SK-N-SH treated with all-trans-retinoic acid at 6 μM for 48 hours (cell line): Measurements from ENCODE around the gene ARMH1.
"Not testable (repeated sequence)": the region's sequence is repeated elsewhere in the genome, so short reads cannot be mapped to it uniquely, and the experiment has no call there.

Experiments used
- ATAC-seq: fragments of 200-7000 bp; cut with Tn5 transposase; 3 replicates; pipeline ENCODE4 v1.9.1; 2020; ENCODE audit warnings: mild to moderate bottlenecking, moderate library complexity
- ARNTL ChIP-seq: fragments of 450-650 bp; formaldehyde crosslinking; IDR thresholded peaks from 2 replicates; pipeline ENCODE4 v1.5.0; 2020; ENCODE audit warnings: low read depth, mild to moderate bottlenecking, moderate library complexity, borderline replicate concordance
- CREB5 ChIP-seq: fragments of 250-450 bp; sonication (Bioruptor Pico); IDR thresholded peaks from 2 replicates; pipeline ENCODE4 v1.5.1; 2020; ENCODE audit warnings: low read depth, mild to moderate bottlenecking, moderate library complexity
- CSDC2 ChIP-seq: fragments of 250-450 bp; sonication (Bioruptor Pico); IDR thresholded peaks from 2 replicates; pipeline ENCODE4 v1.5.0; 2020; ENCODE audit warnings: mild to moderate bottlenecking, moderate library complexity
- CSRNP3 ChIP-seq: fragments of 250-450 bp; sonication (Bioruptor Pico); IDR thresholded peaks from 2 replicates; pipeline ENCODE4 v1.5.1; 2021; ENCODE audit warnings: mild to moderate bottlenecking, moderate library complexity
- GLIS3 ChIP-seq: fragments of 250-450 bp; sonication (Bioruptor Pico); IDR thresholded peaks from 2 replicates; pipeline ENCODE4 v1.5.0; 2020; ENCODE audit warnings: mild to moderate bottlenecking, moderate library complexity
- ISL1 ChIP-seq: fragments of 250-450 bp; sonication (Bioruptor Pico); IDR thresholded peaks from 2 replicates; pipeline ENCODE4 v2.1.2; 2022; ENCODE audit warnings: mild to moderate bottlenecking, moderate library complexity
- OSR1 ChIP-seq: fragments of 250-450 bp; sonication (Bioruptor Pico); IDR thresholded peaks from 2 replicates; pipeline ENCODE4 v1.8.0; 2022; ENCODE audit warnings: moderate library complexity, mild to moderate bottlenecking, inconsistent platforms
- PATZ1 ChIP-seq: fragments of 250-450 bp; sonication (Bioruptor Pico); IDR thresholded peaks from 2 replicates; pipeline ENCODE4 v1.8.0; 2020; ENCODE audit warnings: mild to moderate bottlenecking, moderate library complexity, borderline replicate concordance
- POU6F1 ChIP-seq: fragments of 250-450 bp; sonication (Bioruptor Pico); IDR thresholded peaks from 2 replicates; pipeline ENCODE4 v1.8.0; 2021; ENCODE audit warnings: low read depth, mild to moderate bottlenecking, moderate library complexity, borderline replicate concordance
- PPARA ChIP-seq: fragments of 250-450 bp; sonication (Bioruptor Pico); IDR thresholded peaks from 2 replicates; pipeline ENCODE4 v1.5.0; 2020; ENCODE audit warnings: mild to moderate bottlenecking, borderline replicate concordance
- RARB ChIP-seq: fragments of 250-450 bp; sonication (Bioruptor Pico); IDR thresholded peaks from 2 replicates; pipeline ENCODE4 v1.8.0; 2021; ENCODE audit warnings: mild to moderate bottlenecking, moderate library complexity
- SNAI2 ChIP-seq: fragments of 250-450 bp; sonication (Bioruptor Pico); IDR thresholded peaks from 2 replicates; pipeline ENCODE4 v1.5.0; 2020; ENCODE audit warnings: mild to moderate bottlenecking, moderate library complexity
- TCF4 ChIP-seq: fragments of 250-450 bp; sonication (Bioruptor Pico); IDR thresholded peaks from 2 replicates; pipeline ENCODE4 v1.8.0; 2021; ENCODE audit warnings: mild to moderate bottlenecking, moderate library complexity, borderline replicate concordance
- TOX ChIP-seq: fragments of 250-450 bp; sonication (Bioruptor Pico); IDR thresholded peaks from 2 replicates; pipeline ENCODE4 v1.8.0; 2021; ENCODE audit warnings: mild to moderate bottlenecking, moderate library complexity, borderline replicate concordance
- ZFP3 ChIP-seq: fragments of 250-450 bp; sonication (Bioruptor Pico); IDR thresholded peaks from 2 replicates; pipeline ENCODE4 v1.5.0; 2020; ENCODE audit warnings: mild to moderate bottlenecking, moderate library complexity
- ZFP30 ChIP-seq: fragments of 450-650 bp; formaldehyde crosslinking; IDR thresholded peaks from 2 replicates; pipeline ENCODE4 v1.5.0; 2022; ENCODE audit warnings: mild to moderate bottlenecking, moderate library complexity
- ZNF565 ChIP-seq: fragments of 450-650 bp; formaldehyde crosslinking; conservative IDR thresholded peaks from 2 replicates; pipeline ENCODE4 v1.5.0; 2020; ENCODE audit warnings: low read depth, mild to moderate bottlenecking, moderate library complexity
- ZNF70 ChIP-seq: fragments of 450-650 bp; formaldehyde crosslinking; IDR thresholded peaks from 2 replicates; pipeline ENCODE4 v1.5.0; 2020; ENCODE audit warnings: mild to moderate bottlenecking, moderate library complexity
- ZNF8 ChIP-seq: fragments of 450-650 bp; formaldehyde crosslinking; IDR thresholded peaks from 2 replicates; pipeline ENCODE4 v1.5.0; 2020; ENCODE audit warnings: mild to moderate bottlenecking, moderate library complexity

Gene ARMH1

GRCh38 chr1:44696789-44697345, 22.4 kb downstream of the ARMH1 start:
- no peak for ATAC-seq
- no peak for TF ChIP-seq TCF4 (CRISPR knock-in tag)
- no peak for TF ChIP-seq ZNF70 (CRISPR knock-in tag)
- no peak for TF ChIP-seq PATZ1 (CRISPR knock-in tag)
- TF ChIP-seq ZNF565 = no peak
- no peak for TF ChIP-seq TOX (CRISPR knock-in tag)
- TF ChIP-seq ZFP30 = no peak
- no peak for TF ChIP-seq CSRNP3 (CRISPR knock-in tag)
- no peak for TF ChIP-seq ZNF8
- TF ChIP-seq, all 23 proteins: peak for 0

- no peak for TF ChIP-seq POU6F1 (CRISPR knock-in tag)
- no peak for TF ChIP-seq SNAI2 (CRISPR knock-in tag)
- TF ChIP-seq CSDC2 (CRISPR knock-in tag) = no peak
- TF ChIP-seq ZFP3 (CRISPR knock-in tag) = no peak
- TF ChIP-seq ARNTL (CRISPR knock-in tag) = no peak
- TF ChIP-seq ZNF70 (CRISPR knock-in tag) = no peak
- TF ChIP-seq RARB (CRISPR knock-in tag) = no peak
- no peak for TF ChIP-seq CSRNP3 (CRISPR knock-in tag)
- TF ChIP-seq ZFP30 = no peak
- no peak for TF ChIP-seq CREB5 (CRISPR knock-in tag)
- no peak for TF ChIP-seq ISL1 (CRISPR knock-in tag)
- no peak for TF ChIP-seq GLIS3
- no peak for TF ChIP-seq PPARA
- no peak for TF ChIP-seq OSR1 (CRISPR knock-in tag)
- no peak for TF ChIP-seq PATZ1 (CRISPR knock-in tag)
- TF ChIP-seq TCF4 (CRISPR knock-in tag) = no peak
- ATAC-seq = no peak
Measured at GRCh38 chr1:44698138-44698537, 23.6 kb downstream of the ARMH1 start.

GRCh38 chr1:44699375-44699774, 24.9 kb downstream of the ARMH1 start:
- not testable (repeated sequence) for ATAC-seq

- ATAC-seq = no peak
Measured at GRCh38 chr1:44700573-44700972, 26.1 kb downstream of the ARMH1 start.

More at GRCh38 chr1:44700573-44700972, 26.1 kb downstream of the ARMH1 start:
- TF ChIP-seq TOX (CRISPR knock-in tag) (no peak), PATZ1 (CRISPR knock-in tag) (no peak), ZNF70 (CRISPR knock-in tag) (no peak), TCF4 (CRISPR knock-in tag) (no peak), ARNTL (CRISPR knock-in tag) (no peak)
- TF ChIP-seq, all 23 proteins: peak for 0
